Measurements from ENCODE around the gene FAM89B.

Gene FAM89B

GRCh38 chr11:65613091-65613928 lies 41.0 kb downstream of the FAM89B start:
- no peak for DNase-seq

GRCh38 chr11:65615229-65615949 lies 43.1 kb downstream of the FAM89B start, which contains the start of gene PCNX3:
PCNX3 (plus strand) TSS chr11:65615776; CDS start chr11:65616312, 536 bp downstream.
- DNase-seq = peak; percentile 100

- peak; percentile 63 for DNase-seq
Observed at GRCh38 chr11:65615950-65616574, 43.7 kb downstream of the FAM89B start.

- peak; percentile 54 for DNase-seq
Observed at GRCh38 chr11:65616575-65617001, 44.2 kb downstream of the FAM89B start.

GRCh38 chr11:65617136-65617850 lies 45.0 kb downstream of the FAM89B start:
- DNase-seq = no peak

- no peak for DNase-seq
Observed at GRCh38 chr11:65617990-65618751, 45.8 kb downstream of the FAM89B start.

GRCh38 chr11:65618763-65619162 lies 46.4 kb downstream of the FAM89B start:
- DNase-seq = no peak

GRCh38 chr11:65619281-65619928 lies 47.1 kb downstream of the FAM89B start:
- no peak for DNase-seq

GRCh38 chr11:65620666-65621065 lies 48.3 kb downstream of the FAM89B start:
- DNase-seq = no peak

- DNase-seq = no peak
Observed at GRCh38 chr11:65621460-65621859, 49.1 kb downstream of the FAM89B start.

- DNase-seq = no peak
Observed at GRCh38 chr11:65622011-65622410, 49.7 kb downstream of the FAM89B start.

GRCh38 chr11:65623177-65623576 lies 50.8 kb downstream of the FAM89B start:
- no peak for DNase-seq

Data from activated CD4-positive, alpha-beta T cell treated with anti-CD3 and anti-CD28 coated beads for 48 hours (primary cell).